ENCODE results near the gene GSE1. TPM values are rescaled to one million over a fixed set of nuclear protein-coding genes. Genes with fewer than 3 reads are reported as not detected.

The GSE1 gene
- total and polyA plus RNA-seq, 2 of the 13 experiments (the other 11 are each of a cell fraction or from before 2014, with no cell fraction given) = 16.1 to 31.2 TPM

GRCh38 chr16:85592700-85593493 is 20.2 kb upstream of the GSE1 start:
- ATAC-seq (no peak), FAIRE-seq (no peak), DNase-seq (ENCODE audit: low spot score) (no peak)
- no peaks in the 10 kb centered on the region; a peak in 2 of 5 replicates for H3K36me3 ChIP-seq (replicated peaks in 1 of 2; ENCODE audit: control insufficient read depth in 1 of 2, insufficient read depth in 2 of 2, low read length in 2 of 2)
- H3K27ac ChIP-seq (ENCODE audit: extremely low read length, insufficient read depth, low read length) = no peak overlapping the region
- no peak overlapping the region for H3K4me2 ChIP-seq (ENCODE audit: low read depth, low read length)
- in situ Hi-C loops (cut with HindIII; ENCODE audit: extremely low pct_ligation_motif_present, low pct_unique_long_range_greater_than_20kb) (no loop called here), intact Hi-C loops (cut with micrococcal nuclease; ENCODE audit: unreplicated experiment) (no loop called here)
- no peak overlapping the region for H3K4me3 ChIP-seq (replicated peaks in 1 of 3; ENCODE audit: insufficient read depth in 1 of 3, low read depth in 2 of 3, low read length in 3 of 3)
- H3K9ac ChIP-seq (ENCODE audit: insufficient read depth, low read depth, low read length) = no peak overlapping the region
- H3K9me3 ChIP-seq (ENCODE audit: low read length) = no peaks in the 10 kb centered on the region
- H3K27me3 ChIP-seq (ENCODE audit: control insufficient read depth in 1 of 2, insufficient read depth in 2 of 2, low read length in 2 of 2) = no peaks in the 10 kb centered on the region
- peaks cover 17% of the 10 kb centered on the region for H4K20me1 ChIP-seq (ENCODE audit: insufficient read depth, low read length)
- H3K4me1 ChIP-seq (ENCODE audit: insufficient read depth, low read length) = peaks cover 6% of the 10 kb centered on the region; the same call in 1 of the 2 replicates
- 86% methylated on average over 10 of the region's 12 CpGs for WGBS (ENCODE audit: low lambda C conversion rate)
- no TSS peak for BruUV-seq (replicated peaks)
- H2AFZ ChIP-seq (ENCODE audit: low read length) = no peak overlapping the region
- CTCF ChIA-PET (ENCODE audit: low intra/inter-chr PET ratio, low total read pairs) = no interaction called here
- peaks cover 17% of the 10 kb centered on the region for H3K79me2 ChIP-seq (ENCODE audit: insufficient read depth, low read length)
- TF ChIP-seq FOSL1 (CRISPR knock-in tag; IDR thresholded peaks at IDR 0.05; ENCODE audit: borderline replicate concordance) = no peak
- peak; percentile 90 for TF ChIP-seq ZMYM3 (CRISPR knock-in tag; IDR thresholded peaks at IDR 0.05)
- TF ChIP-seq ZNF768 (CRISPR knock-in tag; IDR thresholded peaks at IDR 0.05) = peak; percentile 98
- TF ChIP-seq ZFP36 (IDR thresholded peaks at IDR 0.05; ENCODE audit: borderline replicate concordance, low read depth, low read length, partially characterized antibody) = peak; percentile 71
- POLR2A ChIA-PET = no interaction called here

DNA sequence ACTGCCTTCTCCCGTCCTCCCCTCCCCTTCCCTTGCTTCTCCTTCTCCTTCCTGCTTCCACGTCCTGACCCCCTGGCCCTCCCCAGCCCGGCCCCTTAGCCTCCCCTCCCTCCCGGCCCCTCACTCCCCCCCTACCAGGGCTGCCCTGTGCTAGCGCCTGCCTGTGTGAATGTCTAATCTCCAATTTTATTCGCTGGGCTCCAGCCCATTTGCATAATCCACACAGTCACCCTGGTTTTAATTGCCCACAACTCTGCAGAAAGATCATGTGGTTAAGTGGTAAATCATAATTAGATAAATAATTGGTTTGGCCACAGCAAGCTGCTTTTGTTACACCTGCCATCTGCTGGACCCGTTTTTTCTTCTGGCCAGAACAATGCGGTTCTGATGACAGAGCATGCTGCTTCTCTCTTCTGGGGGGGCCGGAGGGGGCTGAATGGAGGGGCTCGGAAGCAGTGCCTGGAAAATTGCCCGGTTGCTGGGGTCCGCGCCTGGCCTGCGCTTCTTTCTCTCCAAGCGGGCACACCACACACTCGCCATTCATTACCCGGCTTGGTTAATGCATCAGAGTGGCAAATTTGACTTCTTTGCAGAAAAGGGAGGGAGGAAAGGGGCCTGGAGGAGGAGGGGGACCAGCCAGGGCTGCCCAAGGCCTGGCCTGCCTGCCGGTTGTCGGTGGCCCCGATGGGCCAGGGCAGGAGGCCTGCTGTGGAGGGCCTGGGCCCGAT is 19.5 kb upstream of the GSE1 start:
- Histone ChIP-seq H3K9ac (ENCODE audit: insufficient read depth, low read depth, low read length) (no peak overlapping the region), H3K9me3 (ENCODE audit: low read length) (no peaks in the 10 kb centered on the region), H3K4me1 (ENCODE audit: insufficient read depth, low read length) (peaks cover 6% of the 10 kb centered on the region; the same call in 1 of the 2 replicates), H4K20me1 (ENCODE audit: insufficient read depth, low read length) (peaks cover 21% of the 10 kb centered on the region), H3K36me3 (replicated peaks in 1 of 2; ENCODE audit: control insufficient read depth in 1 of 2, insufficient read depth in 2 of 2, low read length in 2 of 2) (no peaks in the 10 kb centered on the region; a peak in 3 of 5 replicates), H3K27me3 (ENCODE audit: control insufficient read depth in 1 of 2, insufficient read depth in 2 of 2, low read length in 2 of 2) (no peaks in the 10 kb centered on the region), H3K79me2 (ENCODE audit: insufficient read depth, low read length) (peaks cover 17% of the 10 kb centered on the region), H3K27ac (ENCODE audit: extremely low read length, insufficient read depth, low read length) (no peak overlapping the region), H3K4me3 (replicated peaks in 1 of 3; ENCODE audit: insufficient read depth in 1 of 3, low read depth in 2 of 3, low read length in 3 of 3) (no peak overlapping the region), H2AFZ (ENCODE audit: low read length) (no peak overlapping the region), H3K4me2 (ENCODE audit: low read depth, low read length) (no peak overlapping the region)
- in situ Hi-C loops (cut with HindIII; ENCODE audit: extremely low pct_ligation_motif_present, low pct_unique_long_range_greater_than_20kb) (no loop called here), intact Hi-C loops (cut with micrococcal nuclease; ENCODE audit: unreplicated experiment) (no loop called here)
- POLR2A ChIA-PET = no interaction called here
- CTCF ChIA-PET (ENCODE audit: low intra/inter-chr PET ratio, low total read pairs) = no interaction called here
- no peak for ATAC-seq
- no peak for DNase-seq (ENCODE audit: low spot score)
- WGBS (ENCODE audit: low lambda C conversion rate) = 97% methylated on average over 20 of the region's 21 CpGs
- no peak for FAIRE-seq
- BruUV-seq (replicated peaks) = no TSS peak
- TF ChIP-seq ZFY (CRISPR knock-in tag; IDR thresholded peaks at IDR 0.05) (no peak), NFATC3 (CRISPR knock-in tag; IDR thresholded peaks at IDR 0.05) (no peak), ZNF275 (CRISPR knock-in tag; IDR thresholded peaks at IDR 0.05; ENCODE audit: borderline replicate concordance) (no peak), TAF15 (IDR thresholded peaks at IDR 0.05; ENCODE audit: low read depth, low read length, poor library complexity, severe bottlenecking) (no peak), RBM22 (optimal IDR thresholded peaks at IDR 0.05; ENCODE audit: low read length) (no peak), NFAT5 (CRISPR knock-in tag; IDR thresholded peaks at IDR 0.05) (no peak)
